Subcutaneous abdominal adipose tissue (tissue), 5 donors: ENCODE measurements around the gene SRGN.

Experiments used
- H3K27ac ChIP-seq: one replicate; pipeline ENCODE4 v1.7.0; 2013; ENCODE audit warnings: low read depth, mild to moderate bottlenecking, inconsistent platforms, low read length, moderate library complexity
- H3K27me3 ChIP-seq, 5 donors: one replicate each; pipeline ENCODE4 v1.7.0; 2013; ENCODE audit warnings: low read length in 5 of 5, inconsistent platforms in 1 of 5; ENCODE audit not compliant: control insufficient read depth in 5 of 5, insufficient read depth in 4 of 5
- H3K36me3 ChIP-seq, 5 donors: one replicate each; pipeline ENCODE4 v1.7.0; 2013; ENCODE audit warnings: low read length in 5 of 5; ENCODE audit not compliant: control insufficient read depth in 5 of 5, insufficient read depth in 5 of 5
- H3K4me1 ChIP-seq, 5 donors: one replicate each; pipeline ENCODE4 v1.7.0; 2013; ENCODE audit warnings: low read length in 5 of 5, mild to moderate bottlenecking in 3 of 5, moderate library complexity in 1 of 5; ENCODE audit not compliant: control insufficient read depth in 5 of 5, insufficient read depth in 5 of 5
- H3K4me3 ChIP-seq, 5 donors: one replicate each; pipeline ENCODE4 v1.7.0; 2013; ENCODE audit warnings: low read length in 5 of 5, low read depth in 1 of 5
- H3K9ac ChIP-seq, 5 donors: one replicate each; pipeline ENCODE4 v1.7.0; 2013; ENCODE audit warnings: low read length in 5 of 5, mild to moderate bottlenecking in 4 of 5, moderate library complexity in 3 of 5
- H3K9me3 ChIP-seq, 5 donors: one replicate each; pipeline ENCODE4 v1.7.0; 2013; ENCODE audit warnings: low read length in 5 of 5; ENCODE audit not compliant: control insufficient read depth in 5 of 5
- donor health status: healthy.
- donor health status: healthy.
- donor health status: healthy.
- donor health status: healthy.
- donor health status: healthy.

Gene SRGN

DNA sequence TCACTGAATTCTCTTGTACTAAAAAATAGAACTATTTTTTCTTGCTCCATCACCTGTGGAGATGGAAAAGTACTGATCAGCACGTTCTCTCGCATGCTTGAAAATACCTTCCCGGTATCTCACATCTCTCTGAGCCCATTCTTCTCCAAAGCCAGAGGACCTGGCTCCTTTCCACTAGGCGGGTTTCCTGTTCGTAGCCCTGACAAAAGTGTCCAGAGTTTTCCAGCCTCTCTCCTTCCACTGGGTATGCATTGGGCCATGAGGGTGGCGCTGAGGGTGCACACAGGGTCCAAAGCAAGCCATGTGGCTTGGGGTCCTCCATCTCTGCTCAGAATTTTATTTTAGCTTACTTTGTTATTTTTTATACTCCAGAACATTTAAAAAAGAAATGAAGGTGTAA is 16.3 kb upstream of the SRGN start:
- Histone ChIP-seq H3K4me3 (no peak overlapping the region), H3K27me3 (no peaks in the 10 kb centered on the region), H3K27ac (no peak overlapping the region), H3K4me1 (peaks cover 0 to 16% (median 13%) of the 10 kb centered on the region in 5 donors), H3K9me3 (no peaks in the 10 kb centered on the region), H3K36me3 (no peaks in the 10 kb centered on the region), H3K9ac (no peak overlapping the region)

DNA sequence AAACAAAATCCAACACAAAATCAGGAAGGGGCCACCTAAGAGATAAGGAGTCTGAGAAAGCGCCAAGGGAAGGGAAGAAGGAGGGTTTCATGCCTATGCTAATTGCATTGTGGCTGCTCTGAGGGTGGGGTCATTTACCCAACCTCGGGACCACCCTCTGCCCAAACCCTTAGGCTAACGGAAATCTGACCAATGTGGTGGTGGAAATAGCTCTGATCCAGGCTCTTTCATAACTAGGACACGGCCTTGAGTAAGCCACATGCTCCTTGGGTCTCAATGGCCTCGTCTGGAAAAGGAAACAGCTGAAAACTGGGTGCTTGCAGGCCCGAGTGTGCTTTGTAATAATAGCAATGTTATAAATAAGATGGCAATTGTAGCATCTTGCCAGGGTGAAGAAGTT is 14.9 kb upstream of the SRGN start:
- Histone ChIP-seq H3K9me3 (no peaks in the 10 kb centered on the region), H3K27ac (no peak overlapping the region), H3K4me1 (peaks cover 0 to 16% (median 13%) of the 10 kb centered on the region in 5 donors), H3K36me3 (no peaks in the 10 kb centered on the region), H3K27me3 (no peaks in the 10 kb centered on the region), H3K4me3 (no peak overlapping the region), H3K9ac (no peak overlapping the region)

DNA sequence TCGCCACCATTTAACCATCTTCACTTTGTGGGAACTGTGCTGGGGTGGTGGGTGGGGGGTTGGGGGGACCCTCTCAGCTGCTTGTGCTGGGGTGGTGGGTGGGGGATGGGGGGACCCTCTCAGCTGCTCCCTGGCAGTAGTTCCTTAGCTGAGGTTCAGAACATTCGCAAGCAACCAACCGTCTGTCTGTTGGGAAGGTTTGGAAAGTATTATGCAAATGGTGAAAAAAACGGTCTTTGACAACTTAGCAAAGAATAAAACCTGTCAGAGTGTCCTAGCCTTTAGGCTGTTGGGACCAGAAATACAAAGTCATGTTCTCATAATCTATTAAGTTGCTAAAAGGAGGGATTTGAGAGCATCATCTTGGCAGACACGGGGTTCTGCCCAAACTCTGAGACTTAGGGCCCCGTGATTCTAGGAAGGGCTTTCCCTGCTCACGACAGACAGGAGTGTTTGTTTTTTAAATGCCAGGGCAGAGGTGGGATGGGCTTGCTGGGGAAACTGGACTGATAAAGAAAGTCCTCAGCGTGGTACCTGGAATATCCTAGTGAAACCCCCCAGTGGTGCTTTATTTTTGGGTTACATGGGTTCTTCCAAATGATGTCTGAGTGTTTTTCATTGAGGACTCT is 14.1 kb upstream of the SRGN start:
- Histone ChIP-seq H3K9ac (no peak overlapping the region), H3K9me3 (no peaks in the 10 kb centered on the region), H3K27ac (no peak overlapping the region), H3K4me3 (no peak overlapping the region), H3K27me3 (no peaks in the 10 kb centered on the region), H3K36me3 (no peaks in the 10 kb centered on the region), H3K4me1 (peaks cover 0 to 16% (median 11%) of the 10 kb centered on the region in 5 donors)

DNA sequence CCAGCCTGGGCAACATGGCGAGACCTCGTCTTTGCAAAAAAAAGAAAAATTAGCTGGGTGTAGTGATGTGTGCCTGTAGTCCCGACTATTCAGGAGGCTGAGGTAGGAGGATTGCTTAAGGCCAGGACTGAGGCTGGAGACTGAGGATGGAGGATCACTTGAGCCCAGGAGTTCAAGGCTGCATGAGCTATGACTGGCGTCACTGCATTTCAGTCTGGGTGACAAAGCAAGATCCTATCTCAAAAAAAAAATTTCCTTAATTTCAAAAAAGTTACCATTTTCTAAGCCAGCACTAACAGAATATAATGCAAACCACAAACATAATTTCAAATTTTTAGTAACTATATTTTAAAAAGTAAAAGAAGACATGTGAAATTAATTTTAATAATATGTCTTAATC is 13.4 kb upstream of the SRGN start:
- Histone ChIP-seq H3K9ac (no peak overlapping the region), H3K27ac (no peak overlapping the region), H3K4me3 (no peak overlapping the region), H3K4me1 (peaks cover 0 to 9% (median 7%) of the 10 kb centered on the region in 5 donors), H3K27me3 (no peaks in the 10 kb centered on the region), H3K36me3 (no peaks in the 10 kb centered on the region), H3K9me3 (no peaks in the 10 kb centered on the region)

DNA sequence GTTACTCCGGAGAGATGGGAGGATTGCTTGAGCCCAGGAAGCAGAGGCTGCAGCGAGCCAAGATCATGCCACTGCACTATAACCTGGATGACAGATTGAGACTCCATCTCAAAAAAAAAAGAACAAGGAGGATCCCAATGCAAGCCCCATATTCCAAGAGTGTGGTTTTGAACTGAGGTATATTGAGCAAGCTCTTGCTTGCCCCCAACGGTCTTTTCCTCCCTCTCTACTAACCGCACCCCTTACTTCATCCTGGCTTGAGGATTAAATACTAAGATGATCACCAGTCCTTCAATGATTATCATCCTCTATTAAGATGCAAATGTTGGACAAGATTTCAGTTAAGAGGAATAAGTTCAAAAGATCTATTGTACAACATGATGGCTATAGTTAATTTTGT is 12.5 kb upstream of the SRGN start:
- Histone ChIP-seq H3K4me1 (peaks cover 0 to 3% (median under 1%) of the 10 kb centered on the region in 5 donors), H3K9ac (no peak overlapping the region), H3K27ac (no peak overlapping the region), H3K4me3 (no peak overlapping the region), H3K27me3 (no peaks in the 10 kb centered on the region), H3K9me3 (no peaks in the 10 kb centered on the region), H3K36me3 (no peaks in the 10 kb centered on the region)

DNA sequence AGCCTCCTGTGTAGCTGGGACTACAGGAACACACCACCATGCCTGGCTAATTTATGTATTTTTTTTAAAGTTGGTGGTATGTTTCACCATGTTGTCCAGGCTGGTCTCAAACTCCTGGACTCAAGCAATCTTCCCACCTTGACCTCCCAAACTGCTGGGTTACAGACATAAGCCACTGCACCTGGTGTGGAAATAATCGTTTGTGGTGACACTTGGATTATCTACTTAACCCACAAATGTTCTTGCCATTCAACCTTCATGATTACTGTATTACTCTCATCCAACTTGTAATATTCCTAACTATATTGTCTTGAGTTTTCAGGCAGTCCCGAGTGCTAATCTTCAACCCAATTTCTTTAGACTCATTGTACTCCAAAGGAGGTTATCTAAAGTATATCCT is 9.6 kb upstream of the SRGN start:
- Histone ChIP-seq H3K9ac (no peak overlapping the region), H3K4me3 (no peak overlapping the region), H3K27ac (no peak overlapping the region), H3K9me3 (no peaks in the 10 kb centered on the region), H3K4me1 (no peaks in the 10 kb centered on the region), H3K27me3 (no peaks in the 10 kb centered on the region), H3K36me3 (no peaks in the 10 kb centered on the region)

DNA sequence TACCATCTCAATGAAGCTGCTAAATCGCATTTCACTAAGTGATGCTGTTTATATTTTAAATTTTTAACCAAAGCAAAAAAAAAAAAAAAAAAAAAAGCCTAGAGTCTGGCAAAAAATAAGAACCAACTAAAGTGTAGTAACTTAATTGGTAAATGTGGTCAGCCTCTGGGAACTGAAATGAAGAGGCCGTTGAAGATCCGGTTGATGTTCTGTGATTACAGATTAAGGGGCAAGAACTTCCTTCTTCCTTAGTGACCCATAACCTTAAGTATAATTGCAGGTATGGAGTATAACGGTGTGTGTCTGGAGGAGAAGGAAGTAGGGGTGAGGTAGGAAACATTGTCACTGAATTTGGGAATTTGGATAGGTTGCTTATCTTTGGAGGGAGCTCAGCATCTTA is 7.7 kb upstream of the SRGN start:
- Histone ChIP-seq H3K36me3 (no peaks in the 10 kb centered on the region), H3K27ac (no peak overlapping the region), H3K9ac (no peak overlapping the region), H3K9me3 (no peaks in the 10 kb centered on the region), H3K27me3 (no peaks in the 10 kb centered on the region), H3K4me3 (no peak overlapping the region), H3K4me1 (peaks cover 0 to 2% (median 0%) of the 10 kb centered on the region in 5 donors)

DNA sequence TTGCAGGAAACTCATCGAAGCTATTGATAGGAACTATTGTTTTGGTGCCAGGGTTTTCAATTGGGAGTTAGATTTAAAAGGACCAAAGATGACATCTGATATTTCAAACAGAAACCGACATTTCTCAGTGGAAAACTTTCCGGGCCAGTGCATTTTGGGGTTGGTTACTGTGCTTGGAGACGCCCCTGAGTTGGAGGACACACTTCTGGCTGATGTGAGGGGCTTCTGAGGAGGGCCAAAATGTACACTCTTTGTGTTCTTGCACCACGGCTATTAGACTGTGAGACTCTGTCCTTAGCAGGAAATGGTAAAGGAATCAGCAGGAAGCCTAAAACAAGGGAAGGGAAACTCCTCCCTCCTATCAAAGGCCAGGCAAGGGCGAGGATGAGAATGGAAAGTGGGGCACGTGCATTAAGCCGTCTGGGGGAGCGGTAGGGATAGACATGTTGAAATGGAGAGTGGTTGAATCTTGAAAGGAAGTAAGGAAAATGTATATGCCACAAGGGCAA is 1.8 kb upstream of the SRGN start:
- Histone ChIP-seq H3K9ac (peak overlapping the region in 2 of 5 donors; percentile 10 to 29), H3K9me3 (no peaks in the 10 kb centered on the region), H3K27ac (peak overlapping the region; percentile 64), H3K27me3 (no peaks in the 10 kb centered on the region), H3K4me3 (peak overlapping the region; percentile 14 to 63 (median 60)), H3K36me3 (no peaks in the 10 kb centered on the region), H3K4me1 (peaks cover 0 to 31% (median 20%) of the 10 kb centered on the region in 5 donors)

DNA sequence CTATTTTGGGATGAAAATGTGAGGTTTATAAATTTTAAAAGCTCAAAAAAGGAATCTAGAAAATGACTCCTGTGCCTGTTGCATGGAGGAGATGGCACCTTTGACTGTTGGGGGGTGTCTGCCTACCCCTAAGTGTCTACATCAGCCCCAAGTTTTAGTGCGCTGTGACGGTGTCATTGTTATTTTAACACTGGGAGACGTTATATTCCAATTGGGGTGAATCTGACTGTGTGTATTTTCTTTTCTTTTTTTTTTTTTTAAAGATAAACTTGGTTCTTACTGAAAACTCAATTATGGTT is 517 bp downstream of the SRGN start:
- peak overlapping the region; percentile 92 for H3K27ac ChIP-seq
- H3K27me3 ChIP-seq = no peaks in the 10 kb centered on the region
- H3K36me3 ChIP-seq = no peaks in the 10 kb centered on the region
- H3K4me1 ChIP-seq = peaks cover 0 to 39% (median 25%) of the 10 kb centered on the region in 5 donors
- H3K4me3 ChIP-seq = peak overlapping the region; percentile 59 to 84 (median 65)
- peak overlapping the region; percentile 42 to 87 (median 83) for H3K9ac ChIP-seq
- H3K9me3 ChIP-seq = no peaks in the 10 kb centered on the region

DNA sequence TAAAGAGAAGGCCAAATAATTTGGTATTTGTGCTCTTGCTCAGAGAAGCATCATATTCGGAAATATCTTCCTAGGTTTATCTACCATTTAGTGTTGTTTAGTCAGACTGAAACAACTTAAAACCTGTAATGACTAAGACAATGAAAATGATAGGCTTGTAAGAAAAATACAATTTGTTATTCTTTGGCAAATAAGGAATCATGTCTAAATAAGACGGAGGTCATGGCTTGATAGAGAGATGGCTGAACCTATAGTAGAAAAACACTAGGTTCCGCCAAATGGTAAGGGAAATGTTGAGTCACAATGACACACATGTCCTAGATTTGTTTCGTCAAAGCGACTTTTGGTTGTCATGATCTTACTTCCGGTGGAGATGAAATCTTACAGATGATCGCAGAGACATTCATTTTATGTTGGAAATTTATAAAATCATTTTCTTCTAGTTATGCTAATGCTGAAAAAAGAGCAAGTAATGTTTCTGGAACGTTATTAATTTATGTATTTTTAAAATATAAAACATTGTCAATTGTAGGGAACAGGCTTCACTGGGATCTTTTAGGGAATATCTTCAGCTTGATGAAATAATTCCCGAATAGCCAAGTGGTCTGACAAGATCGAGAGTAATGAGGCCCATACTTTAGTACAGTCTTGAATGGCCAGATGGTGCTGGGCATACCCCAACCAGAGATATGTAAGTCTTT is 1.0 kb downstream of the SRGN start:
- H3K36me3 ChIP-seq = no peaks in the 10 kb centered on the region
- H3K4me3 ChIP-seq = peak overlapping the region; percentile 59 to 84 (median 65)
- peak overlapping the region in 4 of 5 donors; percentile 58 to 84 (median 76) for H3K9ac ChIP-seq
- H3K27me3 ChIP-seq = no peaks in the 10 kb centered on the region
- H3K4me1 ChIP-seq = peaks cover 0 to 39% (median 25%) of the 10 kb centered on the region in 5 donors
- H3K9me3 ChIP-seq = no peaks in the 10 kb centered on the region
- peak overlapping the region; percentile 92 for H3K27ac ChIP-seq
